Neuronal stem cell (in vitro differentiated cells): ENCODE data around the gene SFTA2.
A peak's percentile ranks its signal among the peaks of the same experiment; 100 is the strongest.

Experiments used
- DNase-seq: peaks from one replicate; pipeline ENCODE4 v3.0.0-alpha.2; 2013; ENCODE audit warnings: low spot score
- H2AFZ ChIP-seq: one replicate; pipeline ENCODE4 v1.6.1; 2013; ENCODE audit warnings: mild to moderate bottlenecking, low read length, inconsistent platforms
- H2AK5ac ChIP-seq: 2 replicates; pipeline ENCODE4 v1.6.1; 2013; ENCODE audit warnings: low read depth, mild to moderate bottlenecking, inconsistent platforms, low read length, moderate library complexity, mixed read lengths
- H2BK120ac ChIP-seq: 2 replicates; pipeline ENCODE4 v1.6.1; 2013; ENCODE audit warnings: low read depth, mild to moderate bottlenecking, inconsistent platforms, low read length, moderate library complexity, mixed read lengths
- H2BK12ac ChIP-seq: one replicate; pipeline ENCODE4 v1.6.1; 2013; ENCODE audit warnings: low read length, inconsistent platforms
- H2BK15ac ChIP-seq: 2 replicates; pipeline ENCODE4 v1.6.1; 2013; ENCODE audit warnings: mild to moderate bottlenecking, low read length, inconsistent platforms, mixed read lengths
- H2BK5ac ChIP-seq: one replicate; pipeline ENCODE4 v1.6.1; 2013; ENCODE audit warnings: inconsistent platforms, mild to moderate bottlenecking, low read length, moderate library complexity
- H3K14ac ChIP-seq: one replicate; pipeline ENCODE4 v1.6.1; 2013; ENCODE audit warnings: low read length, inconsistent platforms
- H3K18ac ChIP-seq: 2 replicates; pipeline ENCODE4 v1.6.1; 2013; ENCODE audit warnings: low read length, inconsistent platforms
- H3K23ac ChIP-seq: 2 replicates; pipeline ENCODE4 v1.6.1; 2013; ENCODE audit warnings: low read depth, mild to moderate bottlenecking, mixed read lengths, low read length, inconsistent platforms; ENCODE audit not compliant: poor library complexity
- H3K27ac ChIP-seq: replicated peaks from 3 replicates; pipeline ENCODE4 v1.5.1; 2013; ENCODE audit warnings: low read length, inconsistent platforms
- H3K27me3 ChIP-seq, 3 experiments: 2 replicates each; pipeline ENCODE4 v1.6.1; 2013; ENCODE audit warnings: low read length in 3 of 3, mild to moderate bottlenecking in 2 of 3, inconsistent platforms in 1 of 3, low read depth in 1 of 3, mixed read lengths in 1 of 3, moderate library complexity in 1 of 3; ENCODE audit not compliant: control insufficient read depth in 3 of 3, insufficient read depth in 3 of 3
- H3K36me3 ChIP-seq, 2 donors: replicated peaks in 1 of 2; 2 replicates each; pipeline ENCODE4 v1.6.1; 2013; ENCODE audit warnings: low read length in 2 of 2; ENCODE audit not compliant: control insufficient read depth in 2 of 2, insufficient read depth in 2 of 2
- H3K4ac ChIP-seq: 2 replicates; pipeline ENCODE4 v1.6.1; 2013; ENCODE audit warnings: inconsistent platforms, mild to moderate bottlenecking, low read length, moderate library complexity
- H3K4me1 ChIP-seq, 2 donors: 1 replicate in 1 of 2; 2 replicates in 1 of 2; pipeline ENCODE4 v1.6.1; 2013; ENCODE audit warnings: low read length in 2 of 2, low read depth in 1 of 2; ENCODE audit not compliant: control insufficient read depth in 2 of 2, insufficient read depth in 1 of 2
- H3K4me2 ChIP-seq: one replicate; pipeline ENCODE4 v1.6.1; 2013; ENCODE audit warnings: mild to moderate bottlenecking, low read length, inconsistent platforms; ENCODE audit not compliant: insufficient read depth, poor library complexity, severe bottlenecking
- H3K4me3 ChIP-seq, 2 donors: 2 replicates each; pipeline ENCODE4 v1.5.1; 2013; ENCODE audit warnings: low read length in 2 of 2, mild to moderate bottlenecking in 2 of 2, inconsistent platforms in 1 of 2, moderate library complexity in 1 of 2
- H3K79me1 ChIP-seq: one replicate; pipeline ENCODE4 v1.6.1; 2013; ENCODE audit warnings: low read depth, mild to moderate bottlenecking, inconsistent platforms, low read length, moderate library complexity
- H3K9ac ChIP-seq: one replicate; pipeline ENCODE4 v1.6.1; 2013; ENCODE audit warnings: mild to moderate bottlenecking, low read depth, low read length, inconsistent platforms; ENCODE audit not compliant: poor library complexity
- H3K9me3 ChIP-seq, 2 donors: replicated peaks in 1 of 2; 2 replicates each; pipeline versions ENCODE3 to v1.6.1; 2013; ENCODE audit warnings: low read length in 2 of 2, mild to moderate bottlenecking in 2 of 2, inconsistent platforms in 1 of 2, low read depth in 1 of 2, mixed read lengths in 1 of 2, moderate library complexity in 1 of 2; ENCODE audit not compliant: control insufficient read depth in 2 of 2, insufficient read depth in 1 of 2
- H4K8ac ChIP-seq: one replicate; pipeline ENCODE4 v1.6.1; 2013; ENCODE audit warnings: low read depth, mild to moderate bottlenecking, inconsistent platforms, low read length, moderate library complexity
- H4K91ac ChIP-seq: one replicate; pipeline ENCODE4 v1.6.1; 2013; ENCODE audit warnings: low read length, low read depth, mild to moderate bottlenecking, inconsistent platforms; ENCODE audit not compliant: poor library complexity
- WGBS, 2 donors: extraction: QIAGEN DNeasy Blood & Tissue Kit; methylation state at CpG; one replicate each; pipeline ENCODE4 v1.1.7; 2013; ENCODE audit warnings: missing lambda C conversion rate in 2 of 2, mixed read lengths in 1 of 2; ENCODE audit not compliant: insufficient read length in 2 of 2, insufficient replicate concordance in 1 of 2; ENCODE audit errors: extremely low coverage in 2 of 2; 5-methylcytosine and 5-hydroxymethylcytosine counted together

The SFTA2 gene

GRCh38 chr6:30965140-30965601, 33.2 kb upstream of the SFTA2 start:
- Histone ChIP-seq H2AK5ac (peak overlapping the region; percentile 82), H3K4ac (no peak overlapping the region), H2BK12ac (no peak overlapping the region), H4K91ac (no peak overlapping the region), H3K23ac (no peak overlapping the region), H2BK15ac (no peak overlapping the region), H3K14ac (no peak overlapping the region), H3K4me2 (no peak overlapping the region), H2BK5ac (no peak overlapping the region), H3K9ac (no peak overlapping the region), H3K4me1 (no peaks in the 10 kb centered on the region), H3K18ac (no peak overlapping the region), H4K8ac (no peak overlapping the region), H3K9me3 (no peaks in the 10 kb centered on the region), H3K27me3 (no peaks in the 10 kb centered on the region), H3K79me1 (no peaks in the 10 kb centered on the region), H3K4me3 (no peak overlapping the region), H2BK120ac (no peak overlapping the region), H2AFZ (no peak overlapping the region), H3K27ac (no peak overlapping the region), H3K36me3 (no peaks in the 10 kb centered on the region)
- WGBS, 2 donors, result no CpG with 5 or more reads among the region's 5 CpGs
- DNase-seq, result no peak

- H3K36me3 ChIP-seq, result no peaks in the 10 kb centered on the region
- WGBS, 2 donors, result no CpG with 5 or more reads among the region's 4 CpGs
- H4K91ac ChIP-seq, result no peak overlapping the region
- no peaks in the 10 kb centered on the region for H3K4me1 ChIP-seq
- H2BK12ac ChIP-seq, result peak overlapping the region; percentile 28
- H3K27me3 ChIP-seq, result peaks cover 0 to 2% (median 0%) of the 10 kb centered on the region in 3 experiments
- no peak for DNase-seq
- H3K27ac ChIP-seq, result no peak overlapping the region
- H3K4me2 ChIP-seq, result no peak overlapping the region
- no peak overlapping the region for H4K8ac ChIP-seq
- H3K4me3 ChIP-seq, result peak overlapping the region in 1 of 2 donors; percentile 65
- H3K18ac ChIP-seq, result peak overlapping the region; percentile 12
- H2BK120ac ChIP-seq, result no peak overlapping the region
- H3K9ac ChIP-seq, result no peak overlapping the region
- no peak overlapping the region for H3K14ac ChIP-seq
- peak overlapping the region; percentile 8 for H2BK15ac ChIP-seq
- no peak overlapping the region for H3K23ac ChIP-seq
- H2AFZ ChIP-seq, result no peak overlapping the region
- no peaks in the 10 kb centered on the region for H3K79me1 ChIP-seq
- H3K9me3 ChIP-seq, result no peaks in the 10 kb centered on the region
- no peak overlapping the region for H3K4ac ChIP-seq
- H2AK5ac ChIP-seq, result peak overlapping the region; percentile 2
- no peak overlapping the region for H2BK5ac ChIP-seq
These were observed 32.1 kb upstream of the SFTA2 start for GRCh38 chr6:30964075-30964474.

- Histone ChIP-seq H3K4ac (no peak overlapping the region), H2AFZ (no peak overlapping the region), H3K9me3 (no peaks in the 10 kb centered on the region), H3K4me2 (no peak overlapping the region), H3K27ac (no peak overlapping the region), H3K23ac (no peak overlapping the region), H3K36me3 (no peaks in the 10 kb centered on the region), H2BK5ac (no peak overlapping the region), H3K27me3 (peaks cover 0 to 4% (median 0%) of the 10 kb centered on the region in 3 experiments), H2BK12ac (no peak overlapping the region), H2BK15ac (no peak overlapping the region), H4K8ac (no peak overlapping the region), H4K91ac (no peak overlapping the region), H2BK120ac (no peak overlapping the region), H3K79me1 (no peaks in the 10 kb centered on the region), H3K4me3 (no peak overlapping the region), H3K9ac (no peak overlapping the region), H2AK5ac (no peak overlapping the region), H3K18ac (no peak overlapping the region), H3K14ac (no peak overlapping the region), H3K4me1 (no peaks in the 10 kb centered on the region)
- no CpG with 5 or more reads among the region's 6 CpGs for WGBS, 2 donors
- no peak for DNase-seq
These were observed 31.7 kb upstream of the SFTA2 start for GRCh38 chr6:30963641-30964040.

- no peak overlapping the region for H3K14ac ChIP-seq
- no peaks in the 10 kb centered on the region for H3K79me1 ChIP-seq
- no peak overlapping the region for H2BK12ac ChIP-seq
- H3K4me2 ChIP-seq, result no peak overlapping the region
- H4K91ac ChIP-seq, result no peak overlapping the region
- no peaks in the 10 kb centered on the region for H3K9me3 ChIP-seq
- H3K9ac ChIP-seq, result no peak overlapping the region
- H3K18ac ChIP-seq, result no peak overlapping the region
- H2BK5ac ChIP-seq, result no peak overlapping the region
- no peaks in the 10 kb centered on the region for H3K36me3 ChIP-seq
- H3K4ac ChIP-seq, result no peak overlapping the region
- H3K27me3 ChIP-seq, result peaks cover 0 to 10% (median 0%) of the 10 kb centered on the region in 3 experiments
- no peak overlapping the region for H2BK15ac ChIP-seq
- no peak overlapping the region for H4K8ac ChIP-seq
- H2AFZ ChIP-seq, result no peak overlapping the region
- H2BK120ac ChIP-seq, result no peak overlapping the region
- H3K4me3 ChIP-seq, result no peak overlapping the region
- H3K27ac ChIP-seq, result no peak overlapping the region
- H3K4me1 ChIP-seq, result no peaks in the 10 kb centered on the region
- no peak overlapping the region for H3K23ac ChIP-seq
- no peak overlapping the region for H2AK5ac ChIP-seq
- no peak for DNase-seq
These were observed 30.7 kb upstream of the SFTA2 start for GRCh38 chr6:30962716-30963115.
